Measurements from ENCODE around the gene CASP3.
"Not testable (repeated sequence)": the region's sequence is repeated elsewhere in the genome, so short reads cannot be mapped to it uniquely, and the experiment has no call there.

Gene CASP3

DNA sequence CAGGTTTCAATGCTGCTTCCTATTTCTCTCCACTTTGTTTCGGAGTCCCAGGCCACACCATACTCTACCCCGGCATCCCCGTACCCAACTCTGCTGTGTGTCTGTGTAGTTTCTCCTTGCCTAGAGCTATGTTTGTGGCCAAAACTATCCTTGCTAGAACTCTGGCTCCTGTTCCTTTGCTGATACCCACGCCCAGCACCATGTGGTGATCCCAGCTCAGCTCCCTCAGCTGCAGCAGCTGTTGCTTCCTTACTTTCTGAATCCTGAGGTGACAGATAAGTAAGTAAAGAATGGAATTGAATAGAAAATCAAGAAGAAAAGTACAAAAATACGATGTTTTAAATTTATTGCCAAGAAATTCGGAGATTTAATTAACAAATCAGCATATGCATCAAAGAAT lies 55.8 kb downstream of the CASP3 start:
- DNase-seq, result no peak

DNA sequence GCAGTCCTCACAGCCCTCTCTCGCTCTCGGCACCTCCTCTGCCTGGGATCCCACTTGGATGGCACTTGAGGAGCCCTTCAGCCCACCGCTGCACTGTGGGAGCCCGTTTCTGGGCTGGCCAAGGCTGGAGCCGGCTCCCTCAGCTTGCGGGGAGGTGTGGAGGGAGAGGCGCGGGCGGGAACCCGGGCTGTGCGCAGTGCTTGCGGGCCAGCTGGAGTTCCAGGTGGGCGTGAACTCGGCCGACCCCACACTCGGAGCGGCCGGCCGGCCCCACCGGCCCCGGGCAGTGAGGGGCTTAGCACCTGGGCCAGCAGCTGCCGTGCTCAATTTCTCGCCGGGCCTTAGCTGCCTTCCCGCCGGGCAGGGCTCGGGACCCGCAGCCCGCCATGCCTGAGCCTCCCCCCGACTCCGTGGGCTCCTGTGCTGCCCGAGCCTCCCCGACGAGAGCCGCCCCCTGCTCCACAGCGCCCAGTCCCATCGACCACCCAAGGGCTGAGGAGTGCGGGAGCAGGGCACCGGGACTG lies 57.4 kb downstream of the CASP3 start:
- not testable (repeated sequence) for DNase-seq

DNA sequence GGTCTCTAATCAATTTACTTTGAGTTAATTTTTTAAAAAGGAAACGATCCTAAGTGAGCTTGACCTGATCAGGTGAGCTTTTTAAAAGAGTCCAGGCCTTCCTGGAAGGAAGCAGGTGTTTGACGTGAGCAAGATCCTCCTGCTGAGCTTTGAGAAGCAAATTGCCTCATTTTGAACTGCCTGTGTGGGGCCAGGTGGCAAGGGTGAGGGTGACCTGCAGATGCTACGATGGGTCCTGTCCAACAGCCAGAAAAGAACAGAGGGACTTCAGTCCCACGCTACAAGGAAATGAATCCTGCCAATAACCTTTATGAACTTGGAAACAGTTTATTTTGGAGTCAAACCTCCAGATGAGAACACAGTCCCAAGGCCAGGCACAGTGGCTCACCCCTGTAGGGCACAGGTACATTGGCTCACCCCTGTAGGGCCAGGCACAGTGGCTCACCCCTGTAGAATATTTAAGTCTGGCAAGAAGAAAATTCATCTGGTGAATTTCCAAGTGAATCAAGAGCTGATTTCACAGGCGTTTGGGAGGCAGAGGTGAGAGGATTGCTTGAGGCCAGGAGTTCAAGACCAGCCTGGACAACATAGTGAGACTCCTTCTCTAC lies 58.1 kb downstream of the CASP3 start:
- DNase-seq, result no peak

DNA sequence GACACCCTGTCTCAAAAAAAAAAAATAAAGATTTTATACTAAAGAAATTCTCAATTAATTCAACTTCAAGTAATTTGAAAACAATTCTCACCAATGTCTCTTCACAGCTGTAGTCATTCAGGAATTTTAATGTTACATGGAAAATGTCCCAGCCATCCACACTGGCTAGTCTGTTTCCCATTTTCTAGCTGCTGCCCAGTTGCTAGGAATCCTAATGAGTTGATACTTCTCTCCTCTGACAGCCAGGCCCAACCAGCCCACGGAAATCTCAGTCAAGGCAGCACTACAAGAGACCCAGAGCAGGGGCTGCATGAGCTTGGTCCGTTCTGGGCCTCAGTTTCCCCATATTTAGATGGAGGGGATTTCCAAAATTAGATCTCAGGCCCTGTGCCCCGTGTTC lies 59.1 kb downstream of the CASP3 start:
- no peak for DNase-seq

DNA sequence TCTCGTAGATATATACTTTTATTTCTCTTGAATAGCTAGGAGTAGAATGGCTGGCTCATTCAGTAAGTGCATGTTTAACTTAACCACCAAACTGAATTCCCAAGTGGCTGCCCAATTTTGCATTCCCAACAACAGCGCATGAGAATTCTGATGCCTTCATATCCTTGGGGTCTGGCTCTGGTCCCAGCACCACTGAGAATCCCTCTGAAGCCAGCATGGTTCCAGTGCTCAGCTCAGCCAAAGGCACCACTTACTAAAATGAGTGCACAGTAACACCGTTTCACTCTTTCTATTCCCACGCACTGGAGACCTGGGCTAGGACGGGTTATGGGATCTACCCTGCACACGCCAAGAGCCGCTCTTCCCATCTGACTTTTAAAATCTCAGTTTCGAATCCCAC lies 60.4 kb downstream of the CASP3 start:
- no peak for DNase-seq

DNA sequence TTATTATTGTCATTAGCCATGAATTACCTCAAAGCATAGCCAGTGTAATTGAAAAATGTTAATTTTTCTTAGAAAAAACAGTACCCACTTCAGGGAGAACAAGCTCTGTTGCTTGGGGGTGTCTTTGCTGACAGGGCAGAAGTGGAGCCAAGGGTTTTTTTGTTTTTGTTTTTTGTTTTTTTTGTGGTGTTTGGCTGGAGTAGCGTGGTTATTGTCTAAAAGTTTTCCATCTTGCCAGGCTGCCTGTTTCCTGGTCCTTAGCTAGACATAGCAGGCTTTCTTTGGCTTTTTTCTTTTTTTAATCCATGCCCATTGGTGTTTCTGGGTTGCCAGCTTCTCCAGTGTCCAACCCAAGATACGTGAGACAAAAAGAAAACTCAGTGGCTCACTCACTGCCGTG lies 61.5 kb downstream of the CASP3 start:
- DNase-seq, result no peak

DNA sequence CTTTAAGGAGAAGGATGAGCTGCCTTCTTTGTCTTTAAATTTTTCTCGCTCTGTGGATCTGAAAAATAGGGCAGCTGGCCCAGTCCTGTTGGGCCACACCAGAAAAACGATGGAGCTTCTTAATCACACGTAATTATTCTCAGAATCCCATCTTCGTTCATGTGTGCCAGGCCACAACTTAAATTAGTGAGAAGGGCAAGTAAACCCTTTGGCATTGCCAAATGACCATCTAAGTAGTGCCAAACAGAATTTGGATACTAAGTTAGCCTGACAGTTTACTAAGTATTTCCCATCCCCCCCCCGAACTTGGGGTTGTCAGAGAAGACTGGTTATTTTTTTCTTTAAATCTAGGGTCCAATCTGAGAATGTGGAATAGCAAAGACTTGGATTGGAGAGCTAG lies 62.0 kb downstream of the CASP3 start:
- DNase-seq, result no peak

DNA sequence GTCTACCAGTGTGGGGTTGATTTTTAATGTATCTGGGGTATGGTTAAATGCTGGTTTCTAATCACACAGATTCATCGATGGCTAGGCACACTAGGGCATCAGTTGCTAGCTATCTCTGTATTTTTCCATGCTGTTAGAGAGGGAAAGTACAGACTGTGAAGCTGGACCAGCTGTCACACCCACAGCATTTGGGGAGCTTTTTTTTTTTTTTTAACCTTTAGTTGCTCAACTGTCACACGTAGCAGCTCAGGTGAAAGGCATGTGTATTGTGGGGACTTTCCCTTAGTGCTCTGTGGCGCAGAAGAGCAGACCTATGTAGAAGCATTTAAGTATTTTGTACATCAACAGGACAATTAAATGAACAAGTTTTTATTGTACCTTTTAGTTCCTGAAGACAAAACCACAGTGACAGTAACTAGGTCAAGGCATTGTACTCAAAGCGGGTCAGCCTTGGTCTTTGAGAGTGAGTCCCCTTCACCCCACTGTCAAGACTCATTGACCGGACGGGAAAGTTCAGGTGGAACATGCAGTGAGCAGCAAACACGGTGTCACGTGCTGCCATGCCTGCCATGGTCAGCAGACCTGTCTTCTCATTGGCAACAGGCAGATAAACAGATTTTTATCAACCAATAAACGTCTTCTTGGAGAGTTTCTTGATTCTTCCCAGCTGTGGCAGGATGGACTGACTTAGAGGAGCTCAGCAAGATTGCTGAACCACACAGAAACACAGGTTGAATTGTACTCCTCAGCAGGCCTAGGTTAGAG lies 65.3 kb downstream of the CASP3 start:
- no peak for DNase-seq
